HepG2 (cell line): Measurements from ENCODE around the gene MSTN. TPM values are rescaled to one million over a fixed set of nuclear protein-coding genes. Genes with fewer than 3 reads are reported as not detected.

Source experiments
- ATAC-seq: fragments of 200-7000 bp; cut with Tn5 transposase; 3 replicates; pipeline ENCODE4 v1.9.1; 2020; ENCODE audit warnings: mild to moderate bottlenecking, moderate library complexity
- BruUV-seq: library from RNA; stranded (reverse); fragments of 400-500 nt; replicated peaks from 2 replicates; lab custom pipeline; 2021; lab: Mats Ljungman, UMichigan
- CTCF ChIA-PET: fragments of 300-600 bp; formaldehyde crosslinking; extraction: SDS; loops from one replicate; lab custom pipeline; 2021; ENCODE audit warnings: low total read pairs, inconsistent platforms, low intra/inter-chr PET ratio; lab: Yijun Ruan, JAX
- POLR2A ChIA-PET: fragments of 350-600 bp; sonication (Branson Sonifier 250); formaldehyde crosslinking; loops from one replicate; lab custom pipeline; 2020; ENCODE audit warnings: antibody characterized with exemption, inconsistent platforms; lab: Yijun Ruan, JAX
- DNase-seq: peaks from one replicate; pipeline ENCODE4 v3.0.0-alpha.2; 2015; ENCODE audit warnings: low spot score
- FAIRE-seq: peaks from 3 replicates; lab custom pipeline; 2011; peaks lifted over from hg19 to GRCh38; lab: Jason Lieb, UNC
- H2AFZ ChIP-seq: one replicate; pipeline ENCODE4 v1.6.1; 2011; ENCODE audit warnings: low read length, inconsistent platforms
- H3K27ac ChIP-seq: fragments of 300-600 bp; 3 replicates; pipeline ENCODE4 v1.8.0; 2011; ENCODE audit warnings: mixed run types, mild to moderate bottlenecking, mixed read lengths, low read length, inconsistent platforms; ENCODE audit not compliant: insufficient read depth; ENCODE audit errors: extremely low read length
- H3K27me3 ChIP-seq, 2 experiments: fragments of 200-600 bp in 1 of 2; 2 replicates in 1 of 2; 3 replicates in 1 of 2; pipeline versions ENCODE4 v1.6.0 to v1.8.0; 2011; ENCODE audit warnings: low read length in 2 of 2, mild to moderate bottlenecking in 2 of 2, moderate library complexity in 2 of 2, inconsistent platforms in 1 of 2; ENCODE audit not compliant: insufficient read depth in 2 of 2, control insufficient read depth in 1 of 2
- H3K36me3 ChIP-seq, 2 experiments: fragments of 200-600 bp in 1 of 2; replicated peaks in 1 of 2; 2 replicates in 1 of 2; 3 replicates in 1 of 2; pipeline versions ENCODE4 v1.5.1 to v1.8.0; 2011; ENCODE audit warnings: low read length in 2 of 2, inconsistent platforms in 1 of 2; ENCODE audit not compliant: insufficient read depth in 2 of 2, control insufficient read depth in 1 of 2
- H3K4me1 ChIP-seq: 2 replicates; pipeline ENCODE4 v1.5.1; 2012; ENCODE audit warnings: low read length, inconsistent platforms; ENCODE audit not compliant: insufficient read depth
- H3K4me2 ChIP-seq: 2 replicates; pipeline ENCODE4 v1.6.0; 2011; ENCODE audit warnings: low read depth, low read length, inconsistent platforms
- H3K4me3 ChIP-seq, 3 experiments: fragments of 200-600 bp in 1 of 3; sonication (generic), shearing (Covaris generic) in 1 of 3; replicated peaks in 1 of 3; 2 replicates each; pipeline ENCODE4 v1.5.1; 2011 to 2016; ENCODE audit warnings: low read length in 3 of 3, inconsistent platforms in 2 of 3, low read depth in 2 of 3, mild to moderate bottlenecking in 2 of 3, control low read depth in 1 of 3, mixed read lengths in 1 of 3; ENCODE audit not compliant: insufficient read depth in 1 of 3
- H3K79me2 ChIP-seq: one replicate; pipeline ENCODE4 v1.6.1; 2011; ENCODE audit warnings: low read length, inconsistent platforms; ENCODE audit not compliant: insufficient read depth
- H3K9ac ChIP-seq: 2 replicates; pipeline ENCODE4 v1.6.0; 2011; ENCODE audit warnings: mild to moderate bottlenecking, low read depth, low read length, inconsistent platforms; ENCODE audit not compliant: insufficient read depth
- H3K9me3 ChIP-seq: 2 replicates; pipeline ENCODE4 v1.5.1; 2012; ENCODE audit warnings: mild to moderate bottlenecking, low read length
- H4K20me1 ChIP-seq: 2 replicates; pipeline ENCODE4 v1.6.0; 2011; ENCODE audit warnings: inconsistent platforms, mild to moderate bottlenecking, low read length, moderate library complexity; ENCODE audit not compliant: insufficient read depth
- BRF2 ChIP-seq: sonication (generic); formaldehyde crosslinking; IDR thresholded peaks from 2 replicates; pipeline ENCODE4 v1.8.1; 2022; ENCODE audit warnings: mild to moderate bottlenecking, missing genetic modification reagents
- CBFB ChIP-seq: sonication (generic); formaldehyde crosslinking; IDR thresholded peaks from 2 replicates; pipeline ENCODE4 v1.4.0; 2020; ENCODE audit warnings: missing genetic modification reagents
- CBX1 ChIP-seq: IDR thresholded peaks from one replicate; pipeline ENCODE4 v1.6.1; 2016; ENCODE audit warnings: antibody characterized with exemption, low read depth
- GATAD1 ChIP-seq: IDR thresholded peaks from 2 replicates; pipeline ENCODE4 v1.6.1; 2016; ENCODE audit warnings: missing genetic modification reagents, missing compliant biosample characterization
- HIVEP1 ChIP-seq: sonication (generic); formaldehyde crosslinking; IDR thresholded peaks from 2 replicates; pipeline ENCODE4 v1.4.0; 2020; ENCODE audit warnings: mild to moderate bottlenecking, missing genetic modification reagents
- HNF4G ChIP-seq, 2 experiments: sonication (generic) in 1 of 2; formaldehyde crosslinking in 1 of 2; IDR thresholded peaks; 2 replicates each; pipeline versions ENCODE4 v1.4.0 to v1.6.1; 2011 to 2020; ENCODE audit warnings: borderline replicate concordance in 2 of 2, low read depth in 2 of 2, mild to moderate bottlenecking in 2 of 2, low read length in 1 of 2, missing genetic modification reagents in 1 of 2, moderate library complexity in 1 of 2
- KMT2B ChIP-seq: IDR thresholded peaks from 2 replicates; pipeline ENCODE4 v1.6.1; 2016; ENCODE audit warnings: missing genetic modification reagents, missing compliant biosample characterization
- PRPF4 ChIP-seq: fragments of 200-400 bp; formaldehyde crosslinking; IDR thresholded peaks from 2 replicates; pipeline ENCODE4 v1.6.1; 2016; ENCODE audit warnings: low read length, low read depth; ENCODE audit not compliant: poor library complexity, severe bottlenecking
- SRSF9 ChIP-seq: fragments of 200-400 bp; formaldehyde crosslinking; IDR thresholded peaks from 2 replicates; pipeline ENCODE4 v1.6.1; 2018; ENCODE audit warnings: borderline replicate concordance, mild to moderate bottlenecking, low read depth, low read length; ENCODE audit not compliant: insufficient read depth, poor library complexity, severe bottlenecking
- ZNF230 ChIP-seq: sonication (generic); formaldehyde crosslinking; IDR thresholded peaks from 2 replicates; pipeline ENCODE4 v1.4.0; 2020; ENCODE audit warnings: mild to moderate bottlenecking, missing genetic modification reagents
- ZNF724P ChIP-seq: sonication (generic); formaldehyde crosslinking; IDR thresholded peaks from 2 replicates; pipeline ENCODE4 v1.8.0; 2022; ENCODE audit warnings: missing genetic modification reagents, borderline replicate concordance
- ZNF780A ChIP-seq: sonication (generic); formaldehyde crosslinking; IDR thresholded peaks from 2 replicates; pipeline ENCODE4 v1.8.0; 2022; ENCODE audit warnings: mild to moderate bottlenecking, missing genetic modification reagents, moderate library complexity
- ZSCAN30 ChIP-seq: sonication (generic); formaldehyde crosslinking; IDR thresholded peaks from 2 replicates; pipeline ENCODE4 v1.5.0; 2020; ENCODE audit warnings: mild to moderate bottlenecking, missing genetic modification reagents
- WGBS: methylation state at CpG from one replicate; pipeline ENCODE4 v1.1.6; 2017; ENCODE audit warnings: low lambda C conversion rate; 5-methylcytosine and 5-hydroxymethylcytosine counted together
- in situ Hi-C: cut with HindIII; loops from 2 replicates; pipeline ENCODE4 v1.10.0; 2017; ENCODE audit warnings: low pct_unique_long_range_greater_than_20kb; ENCODE audit not compliant: extremely low pct_ligation_motif_present
- intact Hi-C: fragments of 100-400 bp; cut with micrococcal nuclease; formaldehyde crosslinking; loops from one replicate; pipeline ENCODE4 v1.10.0; 2022; ENCODE audit not compliant: unreplicated experiment
- polyA plus RNA-seq, 8 experiments: library from polyadenylated mRNA; depleted of rRNA in 3 of 8; stranded (reverse) in 7 of 8; unstranded in 1 of 8; fragments of >200 nt; fragmentation: Illumina TruSeq in 4 of 8; extraction: Trizol in 4 of 8; gene quantifications; 2 replicates each; pipeline versions ENCODE4 v1.2.1 to v1.2.3, GENCODE V29; 2011 to 2016; ENCODE audit warnings: low read depth in 4 of 8, missing spikeins in 1 of 8, mixed read lengths in 1 of 8; ENCODE audit not compliant: insufficient read depth in 1 of 8
- total RNA-seq, 5 experiments: library from RNA; depleted of rRNA; stranded (reverse); fragments of >200 nt; fragmentation: Illumina TruSeq; extraction: Trizol; gene quantifications; 2 replicates each; pipeline ENCODE4 v1.2.3, GENCODE V29; 2016; ENCODE audit warnings: low read depth in 1 of 5
- TF ChIP-seq, protein P1 (sequence below): sonication (generic); formaldehyde crosslinking; IDR thresholded peaks from 2 replicates; pipeline ENCODE4 v1.8.0; 2022; ENCODE audit warnings: mild to moderate bottlenecking, missing genetic modification reagents, borderline replicate concordance
- TF ChIP-seq, protein P2 (sequence below): sonication (generic); formaldehyde crosslinking; IDR thresholded peaks from 2 replicates; pipeline ENCODE4 v1.4.0; 2020; ENCODE audit warnings: missing genetic modification reagents

MSTN gene
- total and polyA plus RNA-seq, 2 of the 13 experiments (the other 11 are each of a cell fraction or from before 2014, with no cell fraction given): 0.04 TPM; not detected in 1

DNA sequence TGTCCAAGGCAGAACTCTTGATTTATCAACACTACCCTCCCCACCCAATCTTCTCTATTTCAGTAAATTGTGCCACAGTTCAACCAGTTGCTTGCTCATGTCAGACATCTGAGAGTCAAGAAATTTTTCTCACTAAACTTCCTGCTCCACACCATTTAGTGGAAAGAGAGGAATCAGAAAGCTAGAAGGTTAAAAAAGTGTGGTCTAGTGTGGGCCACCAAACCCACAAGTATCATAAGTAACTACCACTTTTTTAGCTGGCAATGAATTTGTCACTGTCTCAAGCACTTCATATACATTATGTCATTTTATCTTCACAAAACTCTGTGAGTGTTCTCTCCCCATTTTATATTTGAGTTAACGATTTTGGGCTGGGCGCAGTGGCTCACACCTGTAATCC lies 16.6 kb upstream of the MSTN start:
- no peaks in the 10 kb centered on the region for H3K4me1 ChIP-seq
- H3K9me3 ChIP-seq: no peaks in the 10 kb centered on the region
- ChIA-PET CTCF (no interaction called here), POLR2A (no interaction called here)
- DNase-seq (no peak), FAIRE-seq (no peak), ATAC-seq (no peak)
- no peaks in the 10 kb centered on the region for H4K20me1 ChIP-seq
- TF ChIP-seq CBFB: no peak
- TF ChIP-seq ZNF780A: no peak
- no peak for TF ChIP-seq HNF4G (IDR thresholded peaks at IDR 0.05; ENCODE audit: borderline replicate concordance, low read depth, low read length)
- TF ChIP-seq HNF4G (CRISPR knock-in tag; IDR thresholded peaks at IDR 0.05; ENCODE audit: borderline replicate concordance, low read depth): no peak
- no peak for TF ChIP-seq ZNF724P (CRISPR knock-in tag)
- no peak for TF ChIP-seq PRPF4
- no peak for TF ChIP-seq KMT2B (CRISPR knock-in tag)
- no peak for TF ChIP-seq ZSCAN30 (CRISPR knock-in tag)
- no peak for TF ChIP-seq ZNF230 (CRISPR knock-in tag)
- TF ChIP-seq GATAD1: no peak
- TF ChIP-seq, protein P1, sequence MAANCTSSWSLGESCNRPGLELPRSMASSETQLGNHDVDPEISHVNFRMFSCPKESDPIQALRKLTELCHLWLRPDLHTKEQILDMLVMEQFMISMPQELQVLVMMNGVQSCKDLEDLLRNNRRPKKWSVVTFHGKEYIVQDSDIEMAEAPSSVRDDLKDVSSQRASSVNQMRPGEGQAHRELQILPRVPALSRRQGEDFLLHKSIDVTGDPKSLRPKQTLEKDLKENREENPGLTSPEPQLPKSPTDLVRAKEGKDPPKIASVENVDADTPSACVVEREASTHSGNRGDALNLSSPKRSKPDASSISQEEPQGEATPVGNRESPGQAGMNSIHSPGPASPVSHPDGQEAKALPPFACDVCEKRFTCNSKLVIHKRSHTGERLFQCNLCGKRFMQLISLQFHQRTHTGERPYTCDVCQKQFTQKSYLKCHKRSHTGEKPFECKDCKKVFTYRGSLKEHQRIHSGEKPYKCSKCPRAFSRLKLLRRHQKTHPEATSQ (CRISPR knock-in tag): no peak
- TF ChIP-seq, protein P2, sequence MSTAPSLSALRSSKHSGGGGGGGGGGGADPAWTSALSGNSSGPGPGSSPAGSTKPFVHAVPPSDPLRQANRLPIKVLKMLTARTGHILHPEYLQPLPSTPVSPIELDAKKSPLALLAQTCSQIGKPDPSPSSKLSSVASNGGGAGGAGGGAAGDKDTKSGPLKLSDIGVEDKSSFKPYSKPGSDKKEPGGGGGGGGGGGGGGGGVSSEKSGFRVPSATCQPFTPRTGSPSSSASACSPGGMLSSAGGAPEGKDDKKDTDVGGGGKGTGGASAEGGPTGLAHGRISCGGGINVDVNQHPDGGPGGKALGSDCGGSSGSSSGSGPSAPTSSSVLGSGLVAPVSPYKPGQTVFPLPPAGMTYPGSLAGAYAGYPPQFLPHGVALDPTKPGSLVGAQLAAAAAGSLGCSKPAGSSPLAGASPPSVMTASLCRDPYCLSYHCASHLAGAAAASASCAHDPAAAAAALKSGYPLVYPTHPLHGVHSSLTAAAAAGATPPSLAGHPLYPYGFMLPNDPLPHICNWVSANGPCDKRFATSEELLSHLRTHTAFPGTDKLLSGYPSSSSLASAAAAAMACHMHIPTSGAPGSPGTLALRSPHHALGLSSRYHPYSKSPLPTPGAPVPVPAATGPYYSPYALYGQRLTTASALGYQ (CRISPR knock-in tag): no peak
- no peak for TF ChIP-seq BRF2 (CRISPR knock-in tag)
- no peak for TF ChIP-seq CBX1
- TF ChIP-seq HIVEP1: no peak
- no peak for TF ChIP-seq SRSF9
- no peak overlapping the region for H2AFZ ChIP-seq
- no peak overlapping the region for H3K4me2 ChIP-seq
- H3K27ac ChIP-seq: no peak overlapping the region
- no peaks in the 10 kb centered on the region for H3K79me2 ChIP-seq
- no peak overlapping the region for H3K4me3 ChIP-seq
- H3K36me3 ChIP-seq: no peaks in the 10 kb centered on the region
- no peaks in the 10 kb centered on the region for H3K27me3 ChIP-seq
- no TSS peak for BruUV-seq
- H3K9ac ChIP-seq: no peak overlapping the region
- intact Hi-C loops (no loop called here), in situ Hi-C loops (no loop called here)
- 43% methylated on average over 2 of the region's 2 CpGs for WGBS
